NCI-H510A treated with DMSO at 0.1 percent for 48 hours (cell line): Measurements from ENCODE around the gene QRICH1.

ENCODE experiments used
- DNase-seq: peaks from one replicate; lab custom pipeline; 2025; lab: John Stamatoyannopoulos, UW

Gene QRICH1

DNA sequence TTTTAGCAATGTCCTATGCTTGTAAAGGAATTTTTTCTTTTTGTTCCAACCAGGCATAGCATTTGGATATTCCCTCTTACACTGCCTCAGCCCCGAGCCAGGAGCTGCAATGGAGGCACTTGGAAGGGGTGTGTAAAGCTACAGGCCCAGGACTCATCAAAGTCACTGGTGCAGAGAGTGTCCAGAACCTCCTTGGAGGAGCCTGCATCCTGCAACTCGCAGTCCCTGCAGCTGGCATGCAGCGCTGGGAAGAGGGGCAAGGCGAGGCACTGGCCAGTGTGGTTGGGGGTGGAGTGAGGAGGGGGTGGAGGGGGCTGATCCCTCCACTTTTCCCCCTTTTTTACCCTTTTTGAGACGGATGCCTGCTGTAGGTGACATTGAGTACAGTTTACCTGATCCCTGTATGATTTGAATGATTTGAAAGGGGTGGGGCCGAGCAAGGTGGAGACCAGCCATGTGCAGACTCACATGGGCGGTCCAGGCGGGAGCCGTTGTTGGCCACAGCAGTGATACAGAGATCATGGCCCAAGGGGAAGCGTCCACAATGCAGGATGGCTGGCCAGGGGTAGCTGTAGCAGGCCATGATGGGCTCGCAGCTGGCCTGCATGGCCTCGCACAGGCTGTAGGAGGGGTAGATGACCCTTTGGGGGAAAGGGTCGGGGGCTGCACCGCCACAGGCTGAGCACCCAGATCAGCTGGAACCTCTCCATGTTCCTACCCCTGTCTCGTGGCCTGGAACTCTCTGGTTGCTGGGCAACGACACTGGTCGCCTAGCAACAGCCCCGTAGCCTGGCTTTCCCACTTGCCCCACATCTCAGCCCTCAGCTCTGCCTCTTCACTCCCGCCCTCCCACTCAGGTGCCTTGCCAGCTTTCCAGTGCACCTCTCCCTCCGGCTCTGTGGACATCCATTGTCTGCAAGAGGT, 95.9 kb downstream of the QRICH1 start:
- DNase-seq, result peak; percentile 71

DNA sequence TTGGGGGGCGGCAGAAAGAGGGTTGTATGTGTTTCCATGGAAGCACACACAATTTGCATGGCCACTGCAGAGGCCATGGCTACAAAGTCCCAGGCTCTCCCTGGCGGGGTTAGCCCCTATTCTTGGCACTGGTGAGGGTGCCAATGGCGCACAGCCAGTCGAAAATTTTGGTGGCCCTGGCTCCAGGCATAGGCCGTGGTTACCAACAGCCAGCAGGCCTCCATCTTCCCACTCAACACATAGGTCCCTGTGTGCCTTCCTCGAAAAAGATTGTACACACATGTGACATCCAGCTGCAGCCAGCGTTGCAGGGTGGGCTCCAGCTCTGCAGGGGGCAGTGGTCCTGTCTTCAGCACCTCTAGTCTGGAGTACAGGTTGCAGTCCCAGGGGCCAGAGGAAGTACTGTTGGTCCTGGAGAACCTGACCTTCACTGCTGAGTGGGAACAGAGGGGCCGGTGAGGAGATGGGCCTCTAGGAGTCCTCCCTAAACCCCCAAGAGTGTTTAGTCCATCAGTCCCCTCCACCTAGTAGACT, 96.7 kb downstream of the QRICH1 start:
- no peak for DNase-seq

DNA sequence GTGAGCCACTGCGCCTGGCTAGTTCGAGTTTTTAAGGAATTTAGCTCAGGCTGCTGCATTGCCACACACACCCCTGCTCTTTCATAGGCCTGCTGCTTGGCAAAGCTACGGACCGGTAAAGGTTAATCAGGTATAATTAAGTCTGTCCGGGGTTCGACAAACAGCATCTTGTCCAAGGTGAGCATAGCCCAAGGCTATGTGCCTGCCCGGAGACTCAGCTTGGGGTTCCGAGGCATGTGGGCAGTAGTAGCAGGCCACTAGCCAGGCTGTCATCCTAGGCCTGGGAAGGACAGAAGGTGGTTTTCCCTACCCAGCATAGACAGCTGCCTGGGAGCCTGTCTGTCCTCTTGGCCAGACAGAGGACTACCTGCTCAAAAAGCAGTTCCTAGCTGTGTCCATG, 97.2 kb downstream of the QRICH1 start:
- DNase-seq, result no peak

DNA sequence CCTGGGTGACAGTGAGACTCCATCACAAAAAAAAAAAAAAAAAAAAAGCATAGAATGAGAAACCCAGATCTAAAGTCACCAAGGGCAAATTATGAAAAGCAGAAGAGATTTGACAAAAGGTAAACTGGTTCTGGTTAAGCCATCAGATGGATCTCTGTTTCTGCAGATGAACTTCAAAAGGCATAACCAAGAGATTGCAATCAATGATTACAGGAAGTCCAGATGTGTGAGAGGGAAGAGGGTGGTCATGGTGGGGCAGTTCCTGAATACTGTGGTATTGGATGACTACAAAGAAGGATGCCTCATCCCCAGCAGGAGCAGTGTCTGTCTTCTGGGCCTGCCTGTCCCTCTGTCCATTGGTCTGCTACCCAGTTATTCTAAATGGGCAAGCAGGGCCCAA, 100.0 kb downstream of the QRICH1 start:
- no peak for DNase-seq

GRCh38 chr3:48991851-48992545, 101.9 kb downstream of the QRICH1 start:
- DNase-seq, result no peak

DNA sequence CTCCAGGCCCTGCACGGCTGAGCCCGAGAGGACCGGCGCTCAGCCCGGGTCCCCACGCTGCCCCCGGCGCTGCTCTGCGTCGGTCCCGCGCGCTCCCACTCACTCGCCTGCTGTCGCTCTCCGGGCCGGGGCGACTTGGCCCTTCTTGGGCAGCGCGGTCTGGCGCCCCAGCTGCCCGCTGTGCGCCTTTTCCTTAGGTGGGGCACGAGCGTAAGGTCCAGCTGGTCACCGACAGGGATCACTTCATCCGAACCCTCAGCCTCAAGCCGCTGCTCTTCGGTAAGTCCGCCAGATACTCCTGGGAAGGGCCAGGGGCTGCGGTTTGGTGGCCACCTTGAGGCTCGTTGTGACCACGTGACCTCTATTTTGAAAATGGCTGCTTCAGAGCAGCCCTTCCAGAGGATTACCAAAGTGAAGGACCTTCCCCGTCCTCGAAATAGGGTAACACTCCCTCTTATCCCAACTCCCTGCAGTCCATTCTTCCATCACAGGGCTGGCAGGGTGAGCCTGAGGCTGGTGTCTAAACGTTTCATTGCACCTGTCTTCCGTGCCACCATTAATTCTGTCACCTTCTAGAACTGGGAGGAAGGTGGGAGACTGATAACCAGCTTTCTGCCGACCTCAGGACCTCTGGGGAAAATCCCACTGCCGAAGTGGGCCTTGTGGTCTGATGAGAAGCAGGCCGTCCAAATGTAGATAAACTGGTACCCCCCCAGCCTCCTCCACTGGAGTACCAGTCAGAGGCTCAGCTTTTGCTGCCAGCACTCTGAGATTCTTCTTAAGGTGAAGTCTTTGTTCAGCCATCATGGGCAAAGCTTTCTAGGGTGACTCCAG, 103.0 kb downstream of the QRICH1 start:
- peak; percentile 15 for DNase-seq

DNA sequence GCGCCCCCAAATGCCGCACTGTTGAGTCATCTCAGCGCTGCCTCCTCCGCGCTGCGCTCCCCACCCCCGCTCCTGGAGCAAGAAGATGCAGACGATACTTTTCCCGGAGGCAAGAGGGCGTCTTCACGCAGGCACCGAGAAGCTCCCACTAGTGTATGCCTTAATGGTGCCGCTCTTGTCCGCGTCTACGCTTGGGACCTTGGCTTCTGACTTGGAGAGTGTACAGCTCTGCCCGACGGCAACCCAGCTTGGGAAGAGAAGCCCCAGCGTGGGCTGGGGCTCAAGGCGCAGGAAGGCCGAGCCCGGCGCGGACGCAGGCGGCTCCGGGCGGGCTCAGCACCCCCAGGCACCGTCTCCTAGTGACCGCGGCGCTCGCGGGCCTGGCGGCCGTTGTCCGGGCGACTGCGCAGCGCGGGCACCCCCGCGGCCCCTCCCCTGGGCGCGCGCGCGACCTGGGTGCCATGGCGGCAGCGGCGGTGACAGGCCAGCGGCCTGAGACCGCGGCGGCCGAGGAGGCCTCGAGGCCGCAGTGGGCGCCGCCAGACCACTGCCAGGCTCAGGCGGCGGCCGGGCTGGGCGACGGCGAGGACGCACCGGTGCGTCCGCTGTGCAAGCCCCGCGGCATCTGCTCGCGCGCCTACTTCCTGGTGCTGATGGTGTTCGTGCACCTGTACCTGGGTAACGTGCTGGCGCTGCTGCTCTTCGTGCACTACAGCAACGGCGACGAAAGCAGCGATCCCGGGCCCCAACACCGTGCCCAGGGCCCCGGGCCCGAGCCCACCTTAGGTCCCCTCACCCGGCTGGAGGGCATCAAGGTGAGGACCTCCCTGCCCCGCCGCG, 103.9 kb downstream of the QRICH1 start, which contains the start of gene P4HTM:
Gene P4HTM (plus strand): TSS at position 446 of the 840 bp plus-strand sequence. CDS start 16 bp downstream, at position 462.
- peak; percentile 54 for DNase-seq

DNA sequence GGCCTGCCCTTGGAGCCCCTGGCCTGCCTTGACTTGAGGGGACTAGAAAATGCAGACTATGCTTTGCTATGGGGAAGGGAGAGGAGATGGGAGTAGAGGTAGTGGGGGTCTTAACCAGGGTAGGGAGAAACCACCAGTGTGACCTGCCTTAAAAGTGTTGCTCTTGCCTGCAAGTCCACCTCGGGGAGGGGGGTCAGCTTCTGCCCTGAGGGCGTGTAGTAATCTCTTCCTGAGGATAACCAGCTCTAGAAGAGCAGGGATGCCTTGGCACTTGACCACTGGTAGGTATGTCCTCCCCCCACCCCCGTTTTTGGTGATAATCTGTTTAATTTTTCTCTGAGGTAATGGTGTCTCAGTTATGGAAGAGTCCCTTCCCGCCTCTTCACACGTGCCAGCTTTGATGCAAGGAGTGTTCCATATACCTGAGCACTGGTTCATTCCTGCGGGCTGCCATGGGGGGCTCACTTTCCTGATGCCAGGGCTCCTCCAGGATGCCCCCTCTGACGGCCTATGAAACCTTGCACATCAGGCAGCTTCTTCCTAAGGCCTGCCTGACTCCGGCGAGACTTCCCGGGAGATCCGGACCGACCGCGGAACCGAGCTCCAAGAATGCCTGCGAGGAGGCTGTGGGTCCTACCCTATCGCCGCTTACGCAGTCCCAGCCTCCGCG, 104.6 kb downstream of the QRICH1 start:
- DNase-seq, result no peak

GRCh38 chr3:48985831-48986376, 108.0 kb downstream of the QRICH1 start:
- DNase-seq, result no peak

DNA sequence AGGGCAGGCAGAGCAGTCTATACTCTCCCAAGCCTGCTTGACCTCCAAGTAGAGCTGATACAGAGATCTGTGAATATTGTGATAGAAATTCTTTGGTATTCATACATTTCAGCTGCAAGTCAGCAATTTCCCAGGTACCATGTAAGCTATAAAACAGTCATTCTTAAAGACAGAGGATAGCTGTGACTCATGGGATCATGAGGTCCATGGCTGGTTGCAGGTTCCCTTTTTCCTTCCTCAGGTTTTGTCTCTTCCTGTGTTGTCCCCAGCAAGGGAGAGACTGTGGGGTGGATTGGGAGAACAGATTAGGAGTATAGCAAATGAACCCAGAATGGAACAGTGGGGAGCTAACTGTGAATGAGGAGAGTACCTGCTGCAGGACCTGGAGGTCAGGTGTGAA, 109.2 kb downstream of the QRICH1 start:
- DNase-seq, result no peak

DNA sequence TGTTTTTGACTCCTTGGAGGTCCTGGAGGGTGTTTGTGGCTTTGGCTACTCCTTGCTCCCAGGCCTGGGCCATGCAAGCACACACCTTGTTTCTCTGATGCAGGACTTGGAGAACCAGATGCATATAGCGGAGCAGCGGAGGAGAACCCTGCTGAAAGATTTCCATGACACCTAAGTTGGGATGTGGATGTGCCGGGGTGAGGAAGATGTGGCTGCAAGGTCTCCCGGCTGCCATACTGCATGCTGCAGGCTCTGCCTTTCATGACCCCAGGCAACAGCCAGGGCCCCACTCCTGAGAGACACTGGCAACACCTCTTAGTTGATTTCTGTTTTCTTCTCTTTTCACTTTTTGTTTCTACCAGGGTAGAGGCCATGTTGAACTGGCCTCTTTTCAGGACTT, 110.8 kb downstream of the QRICH1 start:
- DNase-seq, result no peak

DNA sequence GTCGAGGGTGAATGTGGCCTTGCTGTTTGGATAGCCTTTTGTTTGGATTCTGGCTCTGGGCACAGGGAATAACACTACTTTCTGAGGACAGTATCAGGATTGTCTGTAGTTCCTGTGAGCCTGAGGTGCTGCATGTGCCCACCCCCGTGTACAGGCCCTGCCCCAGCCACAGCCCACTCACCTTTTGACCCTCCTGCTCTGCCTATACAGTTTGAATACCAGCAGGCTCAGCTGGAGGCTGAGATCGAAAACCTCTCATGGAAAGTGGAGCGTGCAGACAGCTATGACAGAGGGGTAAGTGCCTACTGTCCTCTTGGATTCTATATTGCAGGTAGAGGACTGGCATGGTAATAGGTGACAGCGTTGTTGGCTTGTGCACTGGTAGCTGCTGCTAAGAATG, 111.2 kb downstream of the QRICH1 start:
- DNase-seq, result no peak

DNA sequence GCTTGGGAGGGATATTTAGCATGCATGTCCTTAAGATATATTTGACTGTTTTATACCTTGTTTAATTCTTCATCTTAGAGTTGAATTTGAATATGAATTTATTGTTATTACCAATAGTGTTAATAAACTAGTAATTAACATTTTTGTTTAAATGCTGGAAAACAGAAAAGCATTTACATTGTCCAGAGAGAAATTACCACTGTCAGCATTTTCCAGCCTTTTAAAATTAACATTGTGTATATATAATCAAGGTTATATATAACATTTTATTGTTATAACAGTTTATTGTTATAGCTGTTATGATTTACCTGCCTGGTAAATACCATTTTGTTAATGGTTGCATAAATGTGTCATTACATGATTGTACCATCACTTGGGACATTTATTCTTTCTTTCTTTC, 111.9 kb downstream of the QRICH1 start:
- DNase-seq, result no peak

GRCh38 chr3:48980295-48980694, 113.6 kb downstream of the QRICH1 start:
- no peak for DNase-seq
